Stimulated activated CD8-positive, alpha-beta memory T cell treated with anti-CD3 and anti-CD28 coated beads, Interleukin-7, amount 100 ng/mL, for 4 hours (primary cell): Measurements from ENCODE around the gene LNPEP.
"Not testable (repeated sequence)": the region's sequence is repeated elsewhere in the genome, so short reads cannot be mapped to it uniquely, and the experiment has no call there.

Experiments used
- DNase-seq, 2 donors: peaks; one replicate each; pipeline ENCODE4 v3.0.0-alpha.2; 2020; ENCODE audit warnings: low read depth in 2 of 2

LNPEP gene

DNA sequence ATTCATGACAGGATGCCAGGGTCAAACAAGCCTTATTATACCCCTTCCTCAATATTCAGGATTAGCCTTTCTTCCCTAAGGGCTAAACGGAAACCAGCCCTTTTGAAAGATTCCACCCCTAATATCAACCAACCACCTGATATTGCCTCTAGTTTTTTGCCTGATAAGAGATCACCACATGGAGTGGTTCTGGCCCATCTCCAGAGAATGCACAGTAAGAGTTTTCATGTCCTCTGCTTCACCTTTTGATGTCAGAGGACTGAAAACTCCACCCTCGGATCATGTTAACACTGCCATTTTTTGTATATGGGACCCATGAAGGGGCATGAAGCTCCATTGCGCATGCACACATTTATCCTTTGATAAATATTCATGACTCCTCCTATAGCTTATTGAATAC, 5.8 kb upstream of the LNPEP start:
- DNase-seq, result no peak

DNA sequence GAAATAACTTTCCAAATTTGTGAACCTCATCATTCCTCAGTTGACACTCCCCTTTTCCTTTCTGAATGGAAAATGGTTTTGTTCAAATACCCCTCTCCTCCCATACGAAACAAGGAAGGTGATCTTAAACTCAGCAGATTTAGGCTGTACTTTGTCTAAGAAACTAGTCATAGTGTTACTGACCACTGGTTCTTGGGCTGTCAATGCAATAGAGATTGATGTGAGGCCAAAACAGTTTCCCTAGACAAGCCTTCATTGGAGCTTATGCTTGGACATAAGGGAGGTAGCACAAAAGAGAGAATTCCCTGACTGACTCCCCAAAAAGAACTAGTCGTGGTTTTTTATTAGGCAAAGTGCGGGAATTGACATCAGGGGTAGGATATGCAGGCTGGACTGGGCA, 5.3 kb upstream of the LNPEP start:
- no peak for DNase-seq

DNA sequence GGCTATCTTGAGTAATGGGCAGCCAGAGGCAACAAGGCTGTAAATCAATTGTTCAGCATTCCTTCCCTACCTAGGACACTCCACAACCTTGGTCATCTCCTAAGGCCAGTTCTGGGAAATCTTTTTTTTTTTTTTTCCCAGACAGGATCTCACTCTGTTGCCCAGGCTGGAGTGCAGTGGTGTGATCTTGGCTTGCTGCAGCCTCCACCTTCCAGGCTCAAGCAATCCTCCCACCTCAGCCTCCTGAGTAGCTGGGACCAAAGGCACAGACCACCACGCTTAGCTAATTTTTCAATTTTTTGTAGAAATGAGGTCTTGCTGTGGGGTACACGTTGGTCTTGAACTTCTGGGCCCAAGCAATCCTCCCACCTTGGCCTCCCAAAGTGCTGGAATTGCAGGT, 4.8 kb upstream of the LNPEP start:
- not testable (repeated sequence) for DNase-seq

DNA sequence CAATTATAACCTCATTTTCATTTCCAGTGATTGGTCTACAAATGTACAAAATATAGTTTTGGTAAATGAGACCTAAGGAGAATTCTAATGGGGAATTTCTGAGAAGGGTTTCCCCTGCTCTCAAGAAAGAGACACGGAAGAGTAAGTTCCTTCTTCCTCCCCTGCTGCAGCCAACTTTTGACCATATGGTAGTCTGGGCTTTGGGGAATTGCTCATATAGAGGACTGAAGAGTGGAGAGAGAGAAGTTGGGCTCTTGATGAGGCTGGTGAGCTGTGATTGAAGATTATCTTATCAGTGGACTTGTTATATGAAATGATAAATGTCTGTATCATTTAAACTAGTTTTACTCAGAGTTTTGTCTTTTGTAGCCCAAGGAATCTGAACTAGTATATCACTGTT, 4.3 kb upstream of the LNPEP start:
- no peak for DNase-seq

GRCh38 chr5:96932026-96932425, 3.9 kb upstream of the LNPEP start:
- no peak for DNase-seq

DNA sequence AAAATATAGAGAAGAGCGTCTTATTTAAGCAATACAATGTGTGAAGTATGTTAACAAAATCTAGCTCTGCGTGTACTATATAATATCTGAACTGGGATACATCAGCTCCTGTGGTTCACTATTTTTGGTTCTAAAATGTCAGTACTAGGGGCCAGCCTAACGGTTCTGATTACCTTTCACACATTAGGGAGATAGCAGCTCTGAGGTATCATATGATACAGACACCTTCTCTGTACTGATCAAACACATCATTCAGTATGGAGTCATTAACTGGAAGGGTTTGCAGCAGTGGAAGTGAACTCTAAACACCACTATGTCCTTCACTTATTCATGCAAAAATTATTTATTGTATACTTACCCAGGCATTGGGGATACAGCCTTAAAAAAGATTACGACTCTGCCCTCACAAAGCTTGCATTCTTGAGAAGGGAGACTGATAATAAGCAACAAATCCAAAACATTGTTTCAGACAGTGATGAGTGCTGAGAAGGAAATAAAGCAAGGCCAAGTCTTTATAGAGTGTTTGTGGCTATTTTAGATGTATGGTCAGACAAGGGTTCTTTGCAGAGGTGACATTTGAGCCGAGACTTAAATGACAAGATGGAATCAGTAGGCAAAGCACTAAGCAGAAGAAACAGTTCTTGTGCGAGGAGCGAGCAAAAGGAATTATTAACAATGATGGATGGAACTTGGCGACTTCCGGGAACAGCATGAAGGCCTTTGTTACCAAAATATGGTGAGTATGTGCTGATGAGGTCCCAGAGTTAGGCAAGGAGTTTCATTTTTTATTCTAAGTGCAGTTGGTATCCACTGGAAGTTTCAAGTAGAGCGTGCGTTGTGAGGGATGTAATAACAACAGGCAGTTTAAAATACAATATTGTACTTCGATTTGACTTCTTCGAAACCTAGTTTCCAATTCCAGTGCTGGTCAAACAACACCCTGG, 1.8 kb upstream of the LNPEP start:
- DNase-seq, result no peak

GRCh38 chr5:96934708-96935558, 947 bp upstream of the LNPEP start:
- peak; percentile 78 to 90 for DNase-seq

DNA sequence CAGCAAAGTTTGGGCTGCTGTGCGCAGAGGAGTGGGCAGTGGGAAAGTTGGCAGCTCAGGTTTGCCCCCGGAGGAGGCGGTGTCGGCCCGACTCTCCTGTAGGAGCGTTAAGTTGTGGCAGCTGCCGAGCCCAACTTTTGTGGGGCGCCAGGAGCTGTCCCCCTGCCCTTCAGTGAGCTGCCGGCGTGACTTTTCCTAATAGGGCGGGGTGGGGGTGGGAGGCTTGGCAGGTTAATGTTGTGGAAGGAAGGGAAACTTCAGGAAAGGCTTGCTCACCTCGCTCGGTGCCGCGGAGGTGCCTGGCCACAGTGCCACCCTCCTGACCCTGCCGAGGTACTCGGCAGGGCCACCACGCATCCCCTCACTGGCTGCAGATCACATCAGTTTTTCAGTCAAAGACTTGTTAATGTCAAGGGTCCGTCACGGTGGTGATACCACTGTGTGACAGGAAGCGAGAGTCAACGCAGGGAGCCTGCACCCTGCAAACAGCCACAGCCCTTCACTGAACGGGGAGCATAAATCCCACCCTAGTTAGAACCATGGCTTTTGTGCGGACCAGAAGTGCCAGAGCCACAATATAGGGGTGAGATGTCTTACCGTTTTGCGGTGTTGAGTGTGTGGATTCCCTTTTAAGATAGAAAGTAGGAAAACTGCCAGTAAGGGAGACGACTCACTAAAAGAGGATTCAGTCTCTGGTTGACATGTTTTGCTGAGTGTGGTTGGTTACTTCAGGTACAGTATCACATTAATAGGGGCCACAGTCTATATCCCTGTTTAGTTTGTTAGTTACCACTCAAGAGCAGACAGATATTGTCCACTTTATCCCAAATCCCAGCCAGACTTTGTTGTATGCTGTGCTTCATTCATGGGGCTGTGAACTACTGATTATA, 796 bp downstream of the LNPEP start:
- DNase-seq, result peak; percentile 27 to 35

GRCh38 chr5:96940586-96940985, 4.7 kb downstream of the LNPEP start:
- DNase-seq, result no peak

DNA sequence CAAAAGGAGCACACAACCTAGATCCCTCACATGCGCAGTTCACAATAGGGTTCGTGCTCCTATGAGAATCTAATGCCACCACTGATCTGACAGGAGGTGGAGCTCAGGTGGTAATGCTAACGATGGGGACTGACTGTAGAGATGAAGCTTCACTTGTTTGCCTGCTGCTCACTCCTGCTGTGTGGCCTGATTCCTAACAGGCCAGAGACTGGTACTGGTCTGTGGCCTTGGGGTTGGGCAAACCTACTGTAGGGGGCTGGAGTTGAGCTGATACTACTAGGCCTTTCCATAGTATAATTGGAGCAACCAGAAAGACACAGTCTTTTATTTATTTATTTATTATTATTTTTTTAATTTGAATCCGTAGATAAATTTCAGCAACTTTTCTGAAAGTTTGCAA, 5.3 kb downstream of the LNPEP start:
- DNase-seq, result no peak

- DNase-seq, result peak in 1 of 2 donors; percentile 35
These were observed 6.2 kb downstream of the LNPEP start for GRCh38 chr5:96942078-96942477.

DNA sequence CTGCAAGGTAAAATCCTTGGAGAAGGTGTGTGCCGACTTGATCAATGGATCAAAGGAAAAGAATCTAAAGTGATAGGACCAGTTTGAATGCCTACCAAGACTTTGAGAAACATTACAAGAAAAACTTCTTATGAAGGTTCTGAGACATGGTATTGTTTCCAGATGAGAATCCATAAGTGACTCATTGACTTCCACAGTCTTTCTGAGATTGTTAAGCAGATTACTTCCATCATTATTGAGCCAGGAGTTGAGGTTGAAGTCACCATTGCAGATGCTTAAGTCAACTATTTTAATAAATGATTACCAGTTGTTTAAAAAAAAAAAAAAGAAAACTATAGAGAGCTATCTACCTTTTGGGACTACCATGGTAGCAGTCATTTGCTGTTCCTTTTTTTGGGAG, 7.0 kb downstream of the LNPEP start:
- no peak for DNase-seq

DNA sequence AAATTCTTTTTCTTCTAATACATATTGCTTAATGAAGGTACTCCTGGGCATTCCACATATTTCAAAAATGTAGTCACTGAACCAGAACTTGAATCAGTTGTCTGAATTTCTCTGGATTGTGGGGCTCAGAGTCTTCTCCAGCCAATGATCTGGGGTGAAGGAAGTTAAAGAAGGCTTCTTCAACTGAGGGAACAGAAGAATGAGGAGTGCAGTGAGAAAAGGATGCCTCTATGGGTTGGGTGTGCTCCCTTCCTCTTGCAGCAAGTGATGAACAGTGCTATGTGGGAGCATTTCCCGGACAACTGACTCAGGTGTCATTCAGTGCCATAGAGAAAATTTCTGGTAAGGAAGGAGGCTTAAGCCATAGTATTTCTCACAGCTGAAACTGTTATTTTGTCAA, 7.9 kb downstream of the LNPEP start:
- no peak for DNase-seq

DNA sequence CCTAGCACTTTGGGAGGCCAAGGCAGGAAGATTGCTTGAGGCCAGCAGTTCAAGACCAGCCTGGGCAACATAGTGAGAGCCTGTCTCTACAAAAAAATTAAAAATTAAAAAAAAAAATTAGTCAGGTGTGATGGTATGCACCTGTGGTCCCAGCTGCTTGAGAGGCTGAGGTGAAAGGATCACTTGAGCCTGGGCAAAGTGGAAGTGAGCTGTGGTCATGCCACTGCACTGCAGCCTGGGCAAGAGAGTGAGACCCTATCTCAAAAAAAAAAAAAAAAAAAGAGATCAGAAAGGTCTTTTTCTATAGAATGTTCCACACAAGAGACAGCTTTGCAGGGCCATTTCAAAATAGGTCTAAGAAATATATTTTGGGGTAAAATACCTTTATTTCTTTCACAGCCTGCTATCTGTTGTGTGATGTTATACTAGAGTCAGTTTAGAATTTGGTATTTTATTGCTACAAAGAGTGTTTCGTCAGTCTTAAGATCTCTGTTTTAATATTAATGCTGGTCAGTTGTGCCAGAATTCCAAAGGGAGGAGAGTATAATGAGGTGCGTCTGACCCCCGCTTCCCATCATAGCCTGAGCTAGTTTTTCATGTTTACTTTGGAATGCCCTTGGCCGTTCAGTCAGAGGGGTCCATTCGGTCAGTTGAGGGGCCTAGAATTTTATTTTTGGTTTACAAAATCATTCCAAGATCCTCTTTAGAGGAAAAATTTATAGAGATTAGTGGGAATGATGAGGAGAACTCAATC, 9.4 kb downstream of the LNPEP start:
- DNase-seq, result no peak

DNA sequence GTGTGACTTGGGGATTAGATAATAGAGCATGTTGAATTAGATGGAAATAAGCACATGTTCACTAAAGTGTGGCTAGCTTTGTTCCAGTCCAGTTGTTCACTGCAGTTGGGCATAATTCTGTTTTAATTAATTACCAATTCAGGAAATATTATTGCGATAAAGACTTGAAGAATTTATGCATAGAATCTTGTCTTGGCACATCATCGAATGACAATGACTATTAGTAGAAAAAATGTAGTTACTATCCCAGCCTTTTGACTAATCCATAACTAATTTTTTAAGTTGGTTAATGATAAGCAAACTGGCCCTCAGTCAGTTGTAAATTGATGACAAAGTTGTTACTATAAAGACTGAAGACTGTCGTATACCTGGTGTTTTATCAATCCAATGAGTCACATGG, 10.5 kb downstream of the LNPEP start:
- DNase-seq, result no peak

- DNase-seq, result no peak
These were observed 16.4 kb downstream of the LNPEP start for GRCh38 chr5:96952118-96952750.

- DNase-seq, result no peak
These were observed 17.3 kb downstream of the LNPEP start for GRCh38 chr5:96952974-96953730.

- DNase-seq, result no peak
These were observed 21.6 kb downstream of the LNPEP start for GRCh38 chr5:96957254-96958049.

- no peak for DNase-seq
These were observed 23.1 kb downstream of the LNPEP start for GRCh38 chr5:96958977-96959376.
